ENCODE measurements around the gene FST. TPM values are rescaled to one million over a fixed set of nuclear protein-coding genes. Genes with fewer than 3 reads are reported as not detected.

Gene FST
- total RNA-seq, 4 donors from 2014 or later: 2.0 to 16.4 (median 4.3) TPM

DNA sequence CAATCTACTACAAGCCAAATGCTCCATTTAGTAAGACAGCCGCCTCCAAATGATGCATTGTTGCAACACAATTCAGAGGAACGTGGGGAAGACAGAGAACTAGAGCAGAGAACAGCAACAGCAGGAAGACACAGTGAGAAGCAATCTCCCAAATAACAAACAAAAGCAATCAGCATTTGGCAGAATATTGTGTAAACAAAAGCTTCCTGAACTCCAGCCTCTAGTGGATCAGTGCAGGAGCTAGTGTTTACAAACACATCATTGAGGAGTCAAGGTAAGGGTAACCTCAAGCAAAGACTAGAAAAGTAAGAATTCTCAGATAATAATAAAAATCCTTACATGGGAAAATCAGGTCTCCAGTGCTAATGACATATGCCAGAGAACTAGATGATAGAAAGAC lies 20.6 kb downstream of the FST start:
- 48% methylated on average over 2 of the region's 2 CpGs for WGBS
- Histone ChIP-seq H3K9me3 (no peaks in the 10 kb centered on the region), H3K4me3 (no peak overlapping the region), H3K36me3 (no peaks in the 10 kb centered on the region), H3K27me3 (peaks cover 0 to 15% (median 0%) of the 10 kb centered on the region in 4 donors), H3K4me1 (no peaks in the 10 kb centered on the region), H3K27ac (replicated peaks in 1 of 4) (no peak overlapping the region)
- no peak for DNase-seq (ENCODE audit: extremely low spot score)
- intact Hi-C loops (cut with DNase I): no loop called here
- TF ChIP-seq POLR2AphosphoS5 (IDR thresholded peaks at IDR 0.05) (no peak), POLR2A (IDR thresholded peaks at IDR 0.05; ENCODE audit: low read depth) (no peak), EP300 (IDR thresholded peaks at IDR 0.05) (no peak)
- TF ChIP-seq, protein P1, sequence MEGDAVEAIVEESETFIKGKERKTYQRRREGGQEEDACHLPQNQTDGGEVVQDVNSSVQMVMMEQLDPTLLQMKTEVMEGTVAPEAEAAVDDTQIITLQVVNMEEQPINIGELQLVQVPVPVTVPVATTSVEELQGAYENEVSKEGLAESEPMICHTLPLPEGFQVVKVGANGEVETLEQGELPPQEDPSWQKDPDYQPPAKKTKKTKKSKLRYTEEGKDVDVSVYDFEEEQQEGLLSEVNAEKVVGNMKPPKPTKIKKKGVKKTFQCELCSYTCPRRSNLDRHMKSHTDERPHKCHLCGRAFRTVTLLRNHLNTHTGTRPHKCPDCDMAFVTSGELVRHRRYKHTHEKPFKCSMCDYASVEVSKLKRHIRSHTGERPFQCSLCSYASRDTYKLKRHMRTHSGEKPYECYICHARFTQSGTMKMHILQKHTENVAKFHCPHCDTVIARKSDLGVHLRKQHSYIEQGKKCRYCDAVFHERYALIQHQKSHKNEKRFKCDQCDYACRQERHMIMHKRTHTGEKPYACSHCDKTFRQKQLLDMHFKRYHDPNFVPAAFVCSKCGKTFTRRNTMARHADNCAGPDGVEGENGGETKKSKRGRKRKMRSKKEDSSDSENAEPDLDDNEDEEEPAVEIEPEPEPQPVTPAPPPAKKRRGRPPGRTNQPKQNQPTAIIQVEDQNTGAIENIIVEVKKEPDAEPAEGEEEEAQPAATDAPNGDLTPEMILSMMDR (IDR thresholded peaks at IDR 0.05): no peak

DNA sequence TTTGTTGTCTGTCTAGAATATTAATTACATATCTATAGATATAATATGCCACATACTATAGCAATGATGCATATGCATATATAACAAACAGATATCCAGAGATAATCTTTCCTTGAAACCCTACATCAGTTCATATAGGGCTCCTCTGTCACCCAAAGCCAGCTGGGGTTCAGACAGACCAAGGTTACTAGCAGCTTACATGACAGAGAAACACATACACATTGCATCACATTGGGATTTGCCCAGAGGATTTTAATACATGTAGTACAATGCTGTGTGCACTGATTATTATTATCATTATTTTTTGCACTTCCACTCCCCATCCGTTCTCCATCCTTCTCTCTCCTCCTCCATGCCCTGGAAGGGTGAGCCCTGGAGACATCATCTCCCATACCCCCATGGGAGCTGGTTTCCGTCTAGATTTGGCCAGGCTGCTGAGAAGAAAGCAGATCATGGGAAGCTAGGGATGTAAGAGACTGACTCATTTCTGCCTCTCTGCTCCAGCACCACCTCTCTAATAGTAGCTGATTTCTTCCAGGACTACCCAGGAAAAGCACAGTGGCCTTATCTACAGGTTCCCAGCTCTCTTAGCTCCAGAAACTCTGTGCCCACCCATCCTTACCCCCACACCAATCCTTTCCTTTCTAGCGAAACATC lies 23.3 kb downstream of the FST start:
- TF ChIP-seq POLR2AphosphoS5 (IDR thresholded peaks at IDR 0.05): no peak
- no peak for DNase-seq (ENCODE audit: extremely low spot score)
- Histone ChIP-seq H3K4me3 (no peak overlapping the region), H3K27ac (replicated peaks in 1 of 4) (no peak overlapping the region), H3K9me3 (peaks cover 0 to 3% (median 0%) of the 10 kb centered on the region in 4 donors), H3K36me3 (no peaks in the 10 kb centered on the region), H3K27me3 (peaks cover 0 to 15% (median 0%) of the 10 kb centered on the region in 4 donors), H3K4me1 (no peaks in the 10 kb centered on the region)
- intact Hi-C loops (cut with DNase I): no loop called here
- 55% methylated on average over 3 of the region's 3 CpGs for WGBS

DNA sequence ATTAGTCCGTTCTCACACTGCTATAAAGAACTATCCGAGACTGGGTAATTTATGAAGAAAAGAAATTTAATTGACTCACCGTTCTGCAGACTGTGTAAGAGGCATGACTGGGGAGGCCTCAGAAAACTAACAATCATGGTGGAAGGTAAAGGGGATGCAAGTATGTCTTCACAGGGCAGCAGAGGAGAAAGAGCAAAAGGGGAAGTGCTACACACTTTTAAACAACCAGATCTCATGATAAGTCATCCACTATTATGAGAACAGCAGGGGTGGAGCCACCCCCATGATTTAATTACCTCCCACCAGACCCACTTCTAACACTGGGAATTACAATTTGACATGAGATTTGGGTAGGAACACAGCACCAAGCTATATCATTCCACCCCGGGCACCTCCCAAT lies 26.6 kb downstream of the FST start:
- Histone ChIP-seq H3K27me3 (peaks cover 0 to 6% (median 0%) of the 10 kb centered on the region in 4 donors), H3K4me1 (no peaks in the 10 kb centered on the region), H3K27ac (replicated peaks in 1 of 4) (no peak overlapping the region), H3K36me3 (no peaks in the 10 kb centered on the region), H3K9me3 (peaks cover 0 to 14% (median 11%) of the 10 kb centered on the region in 4 donors), H3K4me3 (no peak overlapping the region)
- TF ChIP-seq EP300 (IDR thresholded peaks at IDR 0.05) (no peak), POLR2AphosphoS5 (IDR thresholded peaks at IDR 0.05) (no peak), POLR2A (IDR thresholded peaks at IDR 0.05; ENCODE audit: low read depth) (no peak)
- TF ChIP-seq, protein P1 (IDR thresholded peaks at IDR 0.05): no peak
- WGBS: 87% methylated on average over 4 of the region's 4 CpGs
- intact Hi-C loops (cut with DNase I): no loop called here
- no peak for DNase-seq (ENCODE audit: extremely low spot score)

DNA sequence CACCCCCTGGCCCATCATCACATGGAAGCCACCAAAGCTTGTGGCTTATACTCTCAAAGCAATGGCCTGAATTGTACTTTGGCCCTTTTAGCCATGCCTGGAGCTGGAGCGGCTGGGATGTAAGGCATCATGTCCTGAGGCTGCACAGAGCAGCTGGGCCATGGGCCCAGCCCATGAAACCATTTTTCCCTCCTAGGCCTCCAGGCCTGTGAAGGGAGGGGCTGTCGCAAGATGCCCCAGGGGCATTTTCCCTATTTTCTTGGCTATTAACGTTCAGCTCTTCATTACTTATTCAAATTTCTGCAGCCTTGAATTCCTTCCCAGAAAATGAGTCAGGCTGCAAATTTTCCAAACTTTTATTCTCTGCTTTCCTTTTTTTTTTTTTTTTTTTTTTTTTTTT lies 27.7 kb downstream of the FST start:
- intact Hi-C loops (cut with DNase I): no loop called here
- 67% methylated on average over 3 of the region's 3 CpGs for WGBS
- Histone ChIP-seq H3K27me3 (no peaks in the 10 kb centered on the region), H3K4me1 (no peaks in the 10 kb centered on the region), H3K36me3 (no peaks in the 10 kb centered on the region), H3K4me3 (no peak overlapping the region), H3K9me3 (peaks cover 0 to 16% (median 14%) of the 10 kb centered on the region in 4 donors), H3K27ac (replicated peaks in 1 of 4) (no peak overlapping the region)
- TF ChIP-seq, protein P1 (IDR thresholded peaks at IDR 0.05): no peak
- TF ChIP-seq POLR2AphosphoS5 (IDR thresholded peaks at IDR 0.05) (no peak), EP300 (IDR thresholded peaks at IDR 0.05) (no peak), POLR2A (IDR thresholded peaks at IDR 0.05; ENCODE audit: low read depth) (no peak)
- no peak for DNase-seq (ENCODE audit: extremely low spot score)

DNA sequence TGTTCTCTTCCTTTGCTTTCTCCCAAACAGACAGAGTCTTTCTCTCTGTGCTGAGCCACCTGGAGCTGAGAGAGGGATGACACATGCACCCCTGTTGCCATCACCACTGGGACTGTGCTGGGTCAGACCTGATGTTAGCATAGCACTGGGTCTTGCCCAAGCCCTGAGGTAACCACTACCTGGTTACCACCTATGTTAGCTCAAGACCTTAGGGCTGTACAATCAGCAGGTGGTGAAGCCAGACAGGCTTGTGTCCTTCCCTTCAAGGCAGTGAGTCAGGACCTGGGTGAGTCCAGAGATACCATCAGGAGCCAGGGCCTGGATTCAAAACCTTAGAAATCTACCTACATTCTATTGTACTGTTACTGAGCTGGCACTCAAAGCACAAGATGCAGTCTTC lies 32.1 kb downstream of the FST start:
- no peaks in the 10 kb centered on the region for H3K27me3 ChIP-seq
- H3K4me3 ChIP-seq: no peak overlapping the region
- no peaks in the 10 kb centered on the region for H3K4me1 ChIP-seq
- H3K36me3 ChIP-seq: no peaks in the 10 kb centered on the region
- TF ChIP-seq EP300 (IDR thresholded peaks at IDR 0.05) (no peak), POLR2AphosphoS5 (IDR thresholded peaks at IDR 0.05) (no peak), POLR2A (IDR thresholded peaks at IDR 0.05; ENCODE audit: low read depth) (no peak)
- TF ChIP-seq, protein P1 (IDR thresholded peaks at IDR 0.05): no peak
- peaks cover 0 to 16% (median 14%) of the 10 kb centered on the region in 4 donors for H3K9me3 ChIP-seq
- intact Hi-C loops (cut with DNase I): no loop called here
- no peak for DNase-seq (ENCODE audit: extremely low spot score)
- H3K27ac ChIP-seq (replicated peaks in 1 of 4): no peak overlapping the region

All from esophagus muscularis mucosa (tissue), 4 donors.